ENCODE measurements around the gene CCM2.

The CCM2 gene

GRCh38 chr7:44969049-44969700 is 30.8 kb upstream of the CCM2 start:
- DNase-seq, result no peak

GRCh38 chr7:44969701-44970522 is 30.1 kb upstream of the CCM2 start:
- DNase-seq, result no peak

- no peak for DNase-seq
These were observed 29.4 kb upstream of the CCM2 start for GRCh38 chr7:44970523-44971051.

- no peak for DNase-seq
These were observed 28.7 kb upstream of the CCM2 start for GRCh38 chr7:44971188-44971901.

- no peak for DNase-seq
These were observed 28.0 kb upstream of the CCM2 start for GRCh38 chr7:44971902-44972441.

- no peak for DNase-seq
These were observed 27.4 kb upstream of the CCM2 start for GRCh38 chr7:44972562-44972961.

GRCh38 chr7:44973610-44974401 is 26.2 kb upstream of the CCM2 start:
- DNase-seq, result no peak

GRCh38 chr7:44974549-44974948 is 25.5 kb upstream of the CCM2 start:
- DNase-seq, result no peak

GRCh38 chr7:44975331-44976039 is 24.5 kb upstream of the CCM2 start:
- no peak for DNase-seq

GRCh38 chr7:44976040-44976745 is 23.8 kb upstream of the CCM2 start:
- DNase-seq, result no peak

- DNase-seq, result no peak
These were observed 23.2 kb upstream of the CCM2 start for GRCh38 chr7:44976746-44977196.

- no peak for DNase-seq
These were observed 22.6 kb upstream of the CCM2 start for GRCh38 chr7:44977304-44977958.

GRCh38 chr7:44977959-44978335 is 22.1 kb upstream of the CCM2 start:
- no peak for DNase-seq

- no peak for DNase-seq
These were observed 21.3 kb upstream of the CCM2 start, which contains the start of gene MYO1G for GRCh38 chr7:44978511-44979366. TSS of gene MYO1G (minus strand) at chr7:44979015. CDS start at chr7:44978961, 54 bp downstream.

GRCh38 chr7:44979481-44980392 is 20.3 kb upstream of the CCM2 start:
- no peak for DNase-seq

- no peak for DNase-seq
These were observed 19.5 kb upstream of the CCM2 start for GRCh38 chr7:44980393-44981034.

- no peak for DNase-seq
These were observed 18.8 kb upstream of the CCM2 start for GRCh38 chr7:44981035-44981706.
